MV-4-11 (cell line): ENCODE data around the gene KIF23.

Source experiments
- DNase-seq: peaks from one replicate; lab custom pipeline; 2025; lab: John Stamatoyannopoulos, UW

Gene KIF23

DNA sequence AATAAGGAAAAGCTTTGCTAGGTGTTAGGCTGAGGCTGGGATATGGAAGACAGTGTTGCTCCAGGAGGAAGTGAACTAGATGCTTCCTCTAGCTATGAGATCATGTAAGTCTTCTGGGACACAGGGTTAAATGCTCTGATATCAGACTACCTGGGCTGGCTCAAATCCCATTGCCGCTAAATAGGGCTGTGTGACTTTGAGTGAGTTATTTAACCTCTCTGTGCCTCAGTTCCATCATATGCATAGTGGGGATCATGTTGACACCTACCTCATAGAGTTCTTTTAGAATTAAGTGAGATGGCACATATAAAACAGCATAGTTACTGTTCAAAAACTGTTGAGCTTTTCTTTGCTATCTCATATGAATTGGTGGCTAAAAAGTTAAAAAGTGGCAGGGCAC lies 51.1 kb downstream of the KIF23 start:
- DNase-seq: no peak

DNA sequence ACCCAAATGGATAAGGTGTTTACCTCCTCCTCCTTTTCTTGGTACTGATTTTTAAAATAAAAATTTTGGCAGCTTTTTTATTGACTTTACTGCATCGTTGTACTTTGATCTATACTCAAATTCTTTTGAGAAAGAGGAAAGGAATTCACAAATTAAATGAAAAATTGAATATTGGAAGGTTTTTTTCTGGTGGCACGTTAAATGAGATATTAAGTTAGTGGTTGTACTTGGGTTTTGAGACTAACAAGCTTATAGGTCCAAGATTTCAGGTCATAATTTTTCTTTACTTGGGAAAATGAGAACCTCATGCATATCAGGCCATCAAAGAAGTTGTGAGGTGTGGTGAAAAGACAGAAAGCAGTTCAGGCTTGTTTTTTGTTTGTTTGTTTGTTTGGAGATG lies 52.6 kb downstream of the KIF23 start:
- DNase-seq: no peak

DNA sequence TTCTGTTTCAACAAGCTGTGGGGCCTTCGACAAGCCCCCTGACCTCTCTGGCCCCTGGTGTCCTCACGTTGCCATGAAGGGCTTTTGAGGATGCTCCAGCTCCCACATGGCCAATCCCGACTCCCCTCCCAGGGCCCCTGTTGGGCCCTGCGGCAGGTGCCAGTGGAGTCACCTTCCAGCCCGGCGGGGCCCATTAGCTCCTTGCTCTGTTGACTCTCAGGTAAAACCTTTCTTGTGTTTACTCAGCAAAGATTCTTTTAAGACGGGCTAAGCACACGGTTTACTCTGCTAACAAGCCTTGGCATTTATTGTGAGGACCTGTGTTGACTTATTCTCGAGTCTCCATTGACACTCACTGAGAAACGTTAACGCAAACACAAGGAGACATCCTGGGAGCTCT lies 53.5 kb downstream of the KIF23 start:
- no peak for DNase-seq

DNA sequence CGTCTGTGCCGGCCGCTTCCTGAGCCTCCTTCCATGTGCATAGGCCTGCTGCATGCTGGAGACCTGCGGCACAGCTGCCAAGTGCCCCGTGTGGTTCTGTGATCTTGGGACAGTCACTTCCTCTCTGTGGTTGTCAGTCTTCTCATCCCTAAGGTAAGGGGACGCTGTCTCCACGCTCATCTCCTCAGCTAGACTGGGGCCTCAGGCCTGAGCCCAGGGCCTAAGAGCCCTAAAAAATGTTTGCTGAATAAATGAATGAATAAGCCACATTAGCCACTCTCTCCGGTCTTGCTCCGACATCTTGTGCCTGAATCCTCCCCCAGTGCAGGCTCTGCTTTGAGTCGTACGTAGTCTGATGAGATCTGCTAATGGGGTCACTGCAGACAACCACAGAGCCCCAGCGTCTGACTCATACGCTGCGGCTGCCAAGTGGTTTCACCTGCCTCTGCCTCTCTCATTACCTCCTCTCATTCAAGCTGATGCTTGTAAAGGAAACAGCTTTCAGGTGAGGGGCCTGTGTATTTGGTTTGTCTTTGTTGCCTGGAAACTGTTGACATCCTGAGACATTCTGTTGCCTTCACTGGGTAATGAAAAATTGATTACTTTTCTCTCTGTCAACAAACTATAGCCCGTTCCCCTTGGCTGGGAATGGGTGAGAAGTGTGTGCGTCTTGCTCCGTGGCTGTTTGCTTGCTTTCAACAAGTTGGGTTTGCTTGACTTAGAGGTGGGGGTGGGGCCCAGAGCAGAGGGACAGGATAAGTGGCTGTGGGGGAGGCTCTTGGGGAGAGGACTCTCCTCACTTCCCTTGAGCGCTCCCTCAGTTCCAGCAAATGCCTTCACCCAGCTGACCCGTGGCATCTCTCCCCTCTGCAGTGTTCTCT lies 54.3 kb downstream of the KIF23 start:
- peak; percentile 76 for DNase-seq

DNA sequence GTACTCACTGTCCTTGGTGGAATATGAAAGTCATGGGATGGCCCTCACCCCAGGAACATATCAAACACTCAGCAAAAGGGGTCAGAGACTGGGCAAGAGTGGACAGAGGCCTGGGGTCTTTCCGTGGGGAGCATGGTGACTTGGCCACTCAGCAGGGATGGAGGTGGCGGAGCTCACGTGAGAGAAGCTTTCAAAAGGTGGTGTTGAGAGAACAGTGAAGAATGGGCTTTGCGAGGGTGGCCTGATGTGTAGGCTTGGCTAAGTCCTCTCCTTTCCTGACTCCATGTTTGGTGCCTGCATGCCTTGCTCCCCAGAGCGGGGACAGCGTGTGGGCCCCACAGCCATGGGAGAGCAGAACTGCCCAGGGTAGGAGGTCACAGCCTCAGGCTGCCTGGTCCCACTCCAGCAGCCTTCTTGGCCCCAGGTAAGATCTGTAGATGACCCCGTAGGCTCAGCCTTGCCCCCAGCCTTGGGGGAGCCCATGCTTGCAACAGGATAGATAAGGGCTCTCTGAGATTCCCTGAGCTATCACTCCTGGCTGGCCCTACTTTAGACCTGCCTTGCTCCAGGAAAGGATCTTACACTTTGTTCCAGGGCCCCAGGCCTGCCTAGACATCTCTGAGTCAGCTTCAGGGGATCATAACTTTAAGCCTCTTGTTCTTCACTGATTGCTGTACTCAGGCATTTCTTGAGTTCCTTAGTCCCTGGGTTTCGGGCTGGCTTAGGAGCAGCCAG lies 55.5 kb downstream of the KIF23 start:
- DNase-seq: no peak

DNA sequence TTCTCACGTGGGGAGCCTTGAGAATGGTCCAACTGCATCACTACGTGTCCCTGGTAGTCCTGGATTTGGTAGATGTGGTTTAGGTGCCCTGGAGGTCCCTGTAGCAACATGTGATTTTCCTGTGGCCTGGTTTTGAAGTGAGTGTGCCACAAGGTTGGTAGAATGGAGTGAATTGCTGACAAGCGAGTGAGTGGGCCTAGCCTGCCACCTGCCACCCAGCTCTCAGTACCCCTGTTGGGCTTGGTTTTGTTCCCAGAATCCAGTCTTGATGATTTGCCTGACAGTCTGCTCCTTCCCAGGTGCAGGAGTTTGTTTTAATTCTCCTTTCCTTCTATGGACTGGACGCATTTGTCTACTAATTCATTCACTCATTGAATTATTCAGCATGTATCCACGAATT lies 57.9 kb downstream of the KIF23 start:
- no peak for DNase-seq

DNA sequence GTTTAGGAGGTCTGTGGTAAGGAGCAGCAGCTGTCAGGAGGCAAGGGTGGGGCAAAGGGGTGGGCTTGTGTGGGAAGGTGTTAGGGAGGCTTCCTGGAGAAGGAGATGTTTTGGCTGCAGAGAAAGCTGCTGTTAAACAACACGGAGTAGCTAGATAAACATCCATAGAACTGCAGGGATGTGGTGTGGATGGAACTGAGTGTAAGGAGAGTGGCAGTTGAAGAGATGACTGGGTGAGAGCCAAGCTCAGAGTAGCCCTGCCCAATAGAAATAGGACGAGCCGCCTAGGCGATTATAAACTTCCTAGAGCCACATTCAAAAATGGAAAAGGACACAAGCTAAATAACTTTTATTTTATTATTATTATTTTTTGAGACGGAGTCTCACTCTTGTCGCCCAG lies 58.4 kb downstream of the KIF23 start:
- DNase-seq: no peak

DNA sequence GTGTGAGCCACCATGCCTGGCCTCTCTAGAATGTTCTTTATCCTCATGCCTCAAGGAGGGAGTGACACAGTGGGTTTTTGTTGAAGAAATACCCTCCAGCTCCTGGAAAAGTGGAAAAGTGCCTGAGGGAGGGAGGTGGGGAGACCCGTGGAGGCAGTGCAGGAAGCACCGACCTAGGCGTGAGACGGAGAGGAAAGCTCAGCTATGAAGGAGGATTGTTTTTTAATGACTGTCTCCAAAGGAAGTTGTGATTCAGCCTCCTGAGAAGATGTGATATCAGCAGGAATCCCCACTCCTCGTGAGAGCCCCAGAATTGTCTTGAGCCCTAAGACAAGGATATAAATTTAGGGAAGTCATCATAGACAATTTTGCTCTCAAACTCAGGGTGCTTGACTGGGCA lies 60.1 kb downstream of the KIF23 start:
- no peak for DNase-seq

DNA sequence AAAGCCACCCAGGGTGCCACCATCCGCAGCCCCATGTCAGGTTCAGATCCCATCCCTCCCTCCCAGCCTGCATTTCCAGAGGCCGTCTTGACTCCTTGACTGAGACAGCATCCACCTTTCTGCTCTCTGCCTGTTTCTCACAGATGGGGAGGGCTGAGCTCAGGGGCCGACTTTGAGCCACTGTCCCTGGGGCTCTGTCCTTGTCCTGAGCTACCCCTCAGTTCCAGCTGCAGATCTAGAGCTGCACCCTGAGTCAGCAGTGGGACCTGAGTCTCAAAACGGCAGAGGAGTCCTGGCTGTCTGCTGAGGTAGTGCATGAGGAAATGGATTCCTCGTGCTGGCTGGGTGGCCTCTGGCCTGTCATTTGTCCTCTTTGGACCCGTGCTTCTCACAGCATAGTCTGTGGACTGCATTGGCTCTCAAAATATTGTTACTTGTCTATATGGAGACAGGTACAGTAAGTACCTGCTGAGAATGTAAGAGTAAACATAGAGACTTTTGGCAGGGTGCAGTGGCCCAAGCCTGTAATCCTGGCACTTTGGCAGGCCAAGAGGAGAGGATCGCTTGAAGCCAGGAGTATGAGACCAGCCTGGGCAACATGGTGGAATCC lies 60.8 kb downstream of the KIF23 start:
- DNase-seq: no peak

DNA sequence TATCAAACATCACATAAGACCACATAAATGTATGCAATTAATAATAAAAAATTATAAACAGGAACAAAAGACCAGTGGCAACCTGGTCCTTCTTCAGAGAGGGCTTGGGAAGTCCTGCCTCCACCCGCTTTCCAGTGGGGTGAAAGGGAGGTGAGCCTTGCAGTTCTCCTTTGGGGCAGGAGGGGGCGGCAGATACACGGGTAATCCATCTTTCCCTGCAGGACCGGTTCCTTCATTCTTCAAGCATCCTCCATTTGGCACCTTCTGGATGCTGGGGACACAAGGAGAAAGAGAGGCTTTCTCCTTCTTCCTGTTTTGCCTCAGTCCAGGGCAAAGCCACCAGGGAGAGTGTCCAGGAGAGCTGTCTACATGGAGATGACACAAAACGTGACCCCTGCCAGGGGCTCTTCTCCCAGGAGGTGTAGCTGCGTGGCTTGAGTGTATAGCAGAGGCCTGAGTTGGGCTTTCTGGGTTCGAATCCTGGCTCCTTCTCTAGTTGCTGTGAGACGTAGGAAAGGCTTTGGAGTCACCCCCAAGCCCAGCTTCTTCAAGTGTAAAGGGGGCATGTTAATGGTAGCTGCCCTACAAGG lies 61.7 kb downstream of the KIF23 start:
- DNase-seq: peak; percentile 64

DNA sequence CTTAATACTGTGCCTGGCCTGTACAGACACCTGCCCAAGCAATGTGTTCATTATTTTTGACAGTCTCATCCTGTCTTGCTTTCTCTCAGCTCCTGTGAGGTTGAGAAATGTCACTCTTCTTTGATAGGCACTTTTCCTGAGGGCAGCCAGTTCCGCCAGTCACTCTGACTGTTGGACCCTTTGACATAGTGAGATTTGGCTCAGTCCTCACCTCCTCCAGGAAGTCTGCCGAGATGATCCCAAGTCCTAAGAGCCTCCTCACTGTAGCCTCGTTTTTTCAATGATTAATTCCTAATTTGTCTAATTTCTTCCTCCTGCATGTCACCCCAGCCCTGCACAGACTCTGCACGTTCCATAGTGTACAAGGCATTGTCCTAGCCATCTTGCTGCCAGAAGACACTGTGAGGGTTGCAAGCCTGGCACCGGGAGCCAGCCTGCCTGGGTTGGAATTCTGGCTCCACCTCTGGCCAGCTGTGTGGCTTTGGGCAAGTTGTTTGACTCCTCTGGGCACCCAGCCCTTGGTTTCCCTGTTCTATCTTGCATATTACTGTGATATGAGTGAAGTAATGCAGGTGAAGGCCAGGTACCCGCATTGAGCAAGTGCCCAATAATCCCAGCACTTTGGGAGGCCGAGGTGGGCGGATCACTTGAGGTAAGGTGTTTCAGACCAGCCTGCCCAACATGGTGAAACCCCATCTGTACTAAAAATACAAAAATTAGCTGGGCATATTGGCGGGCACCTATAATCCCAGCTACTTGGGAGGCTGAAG lies 62.7 kb downstream of the KIF23 start:
- DNase-seq: no peak

DNA sequence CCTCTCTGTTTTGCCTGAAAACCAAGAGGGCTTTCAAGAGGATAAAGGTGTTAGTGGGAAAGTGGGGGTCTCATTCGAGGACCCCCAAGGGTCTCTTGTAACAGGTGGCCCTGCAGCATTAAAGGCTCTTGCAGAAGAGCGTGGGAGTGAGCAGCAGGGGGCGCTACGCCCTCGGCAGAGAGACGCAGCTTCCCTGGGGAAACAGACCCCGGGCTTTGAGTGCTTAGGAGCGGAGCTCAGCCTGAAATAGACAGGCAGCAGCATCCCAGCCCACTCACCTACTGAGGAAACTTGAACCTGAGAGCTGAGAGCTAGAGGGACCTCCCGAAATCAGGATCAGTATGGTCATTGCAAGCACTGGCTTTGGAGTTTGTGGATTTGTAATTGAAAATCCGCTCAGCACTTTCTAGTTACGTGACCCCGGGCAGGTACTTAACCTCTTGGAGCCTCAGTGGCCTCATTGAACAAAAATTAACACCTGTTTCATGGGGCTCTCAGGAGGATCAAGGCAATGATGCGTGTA lies 64.2 kb downstream of the KIF23 start:
- peak; percentile 20 for DNase-seq

DNA sequence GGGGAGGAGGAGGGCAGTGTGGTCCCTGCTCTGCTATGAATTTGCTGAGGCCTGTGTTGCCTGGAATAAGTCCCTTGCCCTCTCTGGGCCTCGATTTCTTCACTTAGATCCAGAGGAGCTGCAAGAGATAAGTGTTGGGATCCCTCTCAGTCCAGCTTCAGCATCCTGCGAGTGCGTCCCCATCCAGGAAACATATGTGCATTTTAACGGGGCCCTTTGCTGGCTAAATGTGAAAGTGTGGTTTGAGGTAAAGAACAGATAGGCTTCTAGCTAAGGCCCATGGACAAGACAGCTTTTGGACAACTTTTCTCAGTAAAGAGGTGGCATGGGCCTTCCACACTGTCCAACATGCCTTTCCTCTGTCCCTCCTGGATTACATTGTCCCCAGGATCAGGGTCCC lies 64.9 kb downstream of the KIF23 start:
- DNase-seq: no peak

DNA sequence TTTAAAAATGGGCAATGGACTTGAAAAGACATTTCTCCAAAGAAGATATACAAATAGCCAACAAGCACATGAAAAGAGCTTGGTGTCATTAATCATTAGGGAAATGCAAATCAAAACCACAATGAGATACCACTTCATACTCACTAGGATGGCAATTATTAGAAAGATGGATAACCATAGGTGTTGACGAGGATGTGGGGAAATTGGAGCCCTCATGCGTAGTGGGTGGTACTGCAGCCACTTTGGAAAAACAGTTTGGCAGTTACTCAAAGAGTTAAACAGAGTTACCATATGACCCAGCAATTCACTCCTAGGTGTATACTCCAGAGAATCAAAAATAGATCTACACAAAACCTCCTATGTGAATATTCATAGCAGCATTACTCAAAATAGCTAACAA lies 65.8 kb downstream of the KIF23 start:
- DNase-seq: no peak

DNA sequence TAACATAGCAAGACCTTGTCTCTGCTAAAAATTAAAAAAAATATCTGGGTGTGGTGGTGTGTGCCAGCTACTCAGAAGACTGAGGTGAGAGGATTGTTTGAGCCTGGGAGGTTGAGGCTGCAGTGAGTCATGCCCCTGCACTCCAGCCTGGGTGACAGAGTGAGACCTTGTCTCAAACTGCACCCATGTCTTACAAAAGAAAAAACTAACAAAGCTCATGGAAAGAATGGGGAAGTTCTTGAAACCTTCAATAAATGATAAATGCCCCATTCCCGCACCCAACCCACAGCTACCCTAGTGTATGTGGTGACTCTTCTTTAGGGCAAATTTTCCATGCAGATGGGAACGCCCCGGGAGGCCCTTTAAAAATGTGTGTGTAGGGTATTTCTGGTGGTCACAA lies 66.8 kb downstream of the KIF23 start:
- peak; percentile 71 for DNase-seq

DNA sequence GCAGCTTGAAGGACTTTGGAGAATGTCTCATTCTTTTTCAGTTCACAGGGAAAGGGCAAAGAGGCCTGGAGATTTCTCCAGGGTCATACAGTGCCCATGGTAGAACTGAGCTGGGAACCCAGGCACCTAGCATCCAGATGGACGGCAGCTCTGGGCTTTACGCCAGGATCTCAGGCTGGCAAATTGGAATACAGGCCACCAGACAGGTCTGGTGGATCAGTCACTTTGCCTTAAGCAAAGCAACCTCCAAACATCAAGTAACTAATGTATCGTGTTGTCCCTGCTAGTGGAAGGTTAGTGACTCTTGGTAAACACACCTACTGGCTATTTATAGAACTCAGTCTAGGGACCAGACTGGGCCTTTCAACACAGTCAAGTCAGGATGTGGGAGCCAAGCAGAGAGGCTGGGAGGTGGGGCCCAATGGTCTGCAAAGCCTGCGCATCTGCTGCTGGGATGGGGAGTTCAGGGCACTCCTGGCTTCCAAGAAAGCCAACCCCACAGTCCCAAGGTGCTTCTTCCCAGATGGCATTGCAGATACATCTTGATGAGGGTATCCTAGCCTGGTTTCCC lies 68.6 kb downstream of the KIF23 start:
- DNase-seq: no peak

DNA sequence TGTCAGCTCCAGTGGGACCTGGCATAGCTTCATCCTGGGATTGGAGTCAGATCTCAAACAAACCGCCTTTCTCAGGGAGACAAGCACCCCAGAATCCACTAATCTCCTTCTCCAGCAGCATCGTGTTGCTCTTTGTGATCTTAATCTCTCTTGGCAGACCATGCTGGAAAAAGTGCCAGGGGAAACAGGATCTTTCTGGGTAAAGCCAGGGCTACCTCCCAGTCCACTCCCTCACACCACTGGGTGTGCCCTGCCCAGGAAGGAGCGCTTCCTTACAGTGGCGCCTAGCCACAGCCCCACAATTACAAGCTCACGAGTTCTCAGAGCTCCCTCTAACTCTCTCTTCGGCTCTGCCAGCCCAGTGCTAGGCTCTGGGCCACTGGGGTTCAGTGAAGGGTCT lies 70.7 kb downstream of the KIF23 start:
- no peak for DNase-seq

DNA sequence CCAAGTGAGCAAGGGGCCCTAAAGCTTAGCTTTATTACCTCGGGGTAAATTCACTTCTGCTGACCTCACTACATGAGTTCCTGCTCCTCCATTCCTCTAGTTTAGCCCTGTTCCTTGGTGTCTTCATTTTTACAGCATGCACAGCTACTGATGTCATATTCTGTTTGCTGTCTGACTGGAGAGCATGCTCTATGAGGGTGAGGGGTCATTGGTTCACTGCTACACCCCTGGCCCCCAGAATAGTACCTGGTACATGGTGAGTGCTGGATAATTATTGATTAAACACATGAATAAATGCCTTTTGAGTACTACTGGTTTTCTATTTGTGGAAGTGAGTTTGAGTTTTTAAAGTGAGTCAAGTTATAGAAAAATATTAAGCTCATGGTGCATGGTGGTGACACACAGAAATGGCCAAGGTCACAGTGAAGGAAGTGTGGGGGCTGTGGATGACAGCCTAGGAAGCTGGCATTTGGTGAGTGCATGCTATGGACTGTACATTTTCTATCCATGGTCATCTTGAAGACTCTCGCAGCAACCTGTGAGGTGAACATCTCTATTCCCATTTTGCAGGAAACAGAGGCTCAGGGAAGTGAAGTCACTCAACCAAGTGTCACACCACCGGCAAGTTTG lies 72.4 kb downstream of the KIF23 start:
- no peak for DNase-seq

DNA sequence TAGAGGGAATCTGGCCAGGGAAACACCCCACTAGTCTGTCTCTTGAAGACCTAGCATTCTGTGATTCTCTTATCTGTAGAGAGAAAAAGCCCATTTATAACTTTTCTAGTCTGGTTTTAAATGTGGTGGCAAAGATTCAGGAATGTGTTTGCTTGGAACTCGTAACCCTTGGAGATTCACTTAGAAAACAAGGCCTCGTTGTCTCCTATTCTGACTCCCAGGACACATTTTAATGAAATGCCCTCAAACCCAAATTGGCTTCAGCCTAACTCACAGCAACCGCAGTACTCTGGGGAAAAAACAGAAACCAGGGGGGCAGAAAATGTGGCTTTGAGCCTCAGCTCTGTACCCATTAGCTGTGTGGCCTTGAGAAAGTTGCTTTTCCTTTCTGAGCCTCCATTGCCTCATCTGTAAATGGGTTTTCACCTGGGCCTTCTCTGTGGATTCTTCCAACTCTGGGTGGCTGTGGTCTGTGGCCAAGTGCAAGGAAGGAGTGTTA lies 75.0 kb downstream of the KIF23 start:
- no peak for DNase-seq

DNA sequence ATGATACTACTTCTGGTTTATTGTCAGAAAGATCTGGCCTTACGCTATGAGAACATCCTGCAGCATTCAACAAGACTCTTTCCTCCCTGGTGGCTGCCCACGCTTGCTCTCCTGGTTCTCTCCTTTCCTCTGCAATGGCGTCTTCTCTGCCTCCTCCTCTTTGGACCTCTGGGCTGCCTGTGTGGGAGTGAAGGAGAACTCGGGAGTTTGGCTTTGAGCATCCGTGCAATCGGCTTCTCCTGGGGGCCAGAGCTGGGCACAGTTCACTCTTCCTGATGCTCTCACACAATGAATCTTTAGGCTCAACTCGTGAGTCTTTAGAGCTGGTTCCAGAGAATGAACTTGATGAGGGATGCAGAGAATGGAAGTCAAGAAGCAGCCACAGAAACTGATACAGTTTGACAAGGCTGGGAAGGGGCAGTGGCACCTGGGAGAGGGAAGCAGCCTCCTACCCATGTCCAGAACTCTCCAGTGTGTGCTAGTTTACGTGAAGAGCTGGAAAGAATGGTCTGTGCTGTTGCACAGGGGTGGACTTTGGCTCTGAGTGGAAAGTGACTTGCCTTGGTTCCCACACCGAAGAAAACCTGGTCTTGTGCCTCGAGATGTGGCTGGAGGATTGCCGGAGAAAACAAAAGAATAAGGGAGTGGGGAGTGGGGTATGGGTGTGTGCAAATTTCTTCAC lies 76.3 kb downstream of the KIF23 start:
- no peak for DNase-seq
